K562 (cell line): ENCODE results near the gene PHLDB1.

Experiments used
- CGGBP1 ChIP-seq: fragments of 250-450 bp; sonication (Bioruptor Pico); IDR thresholded peaks from 2 replicates; pipeline ENCODE4 v1.9.0; 2021; ENCODE audit warnings: mild to moderate bottlenecking
- CTCF ChIP-seq, 3 experiments: IDR thresholded peaks in 2 of 3; conservative IDR thresholded peaks in 1 of 3; 2 replicates each; pipeline ENCODE4 v1.5.1; 2011 to 2012; ENCODE audit warnings: low read length in 3 of 3, mild to moderate bottlenecking in 3 of 3, control low read depth in 2 of 3, improper control_type of control experiment in 1 of 3, inconsistent platforms in 1 of 3, low read depth in 1 of 3, mixed read lengths in 1 of 3, moderate library complexity in 1 of 3; ENCODE audit not compliant: insufficient read depth in 2 of 3
- GATA2 ChIP-seq: sonication (generic); formaldehyde crosslinking; IDR thresholded peaks from 2 replicates; pipeline ENCODE4 v1.4.0; 2020; ENCODE audit warnings: mild to moderate bottlenecking, missing genetic modification reagents
- RAD21 ChIP-seq, 2 experiments: fragments of 250-450 bp in 1 of 2; fragments of 450-650 bp in 1 of 2; sonication (Bioruptor Pico) in 1 of 2; formaldehyde crosslinking in 1 of 2; IDR thresholded peaks in 1 of 2; conservative IDR thresholded peaks in 1 of 2; 2 replicates each; pipeline versions ENCODE4 v1.4.0 to v1.8.0; 2020 to 2022; ENCODE audit warnings: mild to moderate bottlenecking in 2 of 2, moderate library complexity in 1 of 2
- ZNF121 ChIP-seq: sonication (generic); formaldehyde crosslinking; conservative IDR thresholded peaks from 2 replicates; pipeline ENCODE4 v1.8.0; 2022; ENCODE audit warnings: missing genetic modification reagents
- ZNF431 ChIP-seq: sonication (generic); formaldehyde crosslinking; IDR thresholded peaks from 2 replicates; pipeline ENCODE4 v1.8.0; 2022; ENCODE audit warnings: mild to moderate bottlenecking, missing genetic modification reagents
- ZNF586 ChIP-seq: fragments of 450-650 bp; formaldehyde crosslinking; conservative IDR thresholded peaks from 2 replicates; pipeline ENCODE4 v1.4.0; 2020; ENCODE audit warnings: mild to moderate bottlenecking, moderate library complexity
- ZNF76 ChIP-seq: fragments of 250-450 bp; sonication (Bioruptor Pico); IDR thresholded peaks from 2 replicates; pipeline ENCODE4 v1.4.0; 2020; ENCODE audit warnings: mild to moderate bottlenecking, moderate library complexity, borderline replicate concordance

GRCh38 chr11:118634431-118635236 is 27.2 kb downstream of the PHLDB1 start:
- TF ChIP-seq RAD21 (CRISPR knock-in tag; conservative IDR thresholded peaks at IDR 0.05 in 1 of 2, IDR thresholded peaks at IDR 0.05 in 1 of 2) (0 out of 4 replicates have a peak, but pooled peaks of 1 of the 2 experiments have one; percentile 18), CGGBP1 (CRISPR knock-in tag) (no peak), GATA2 (CRISPR knock-in tag) (no peak), CTCF (IDR thresholded peaks at IDR 0.05 in 2 of 3, conservative IDR thresholded peaks at IDR 0.05 in 1 of 3; ENCODE audit: insufficient read depth in 2 of 3, low read depth in 1 of 3, low read length in 3 of 3) (peak in 2 of 3 experiments; percentile 41 to 70; a peak in 4 of 6 replicates), ZNF431 (CRISPR knock-in tag) (no peak), ZNF76 (CRISPR knock-in tag) (no peak), ZNF586 (CRISPR knock-in tag) (no peak), ZNF121 (no peak)
